K562 (cell line): ENCODE data around the gene USP48. TPM values are rescaled to one million over a fixed set of nuclear protein-coding genes. Genes with fewer than 3 reads are reported as not detected.
A peak's percentile ranks its signal among the peaks of the same experiment; 100 is the strongest.

Experiments
- ATAC-seq: fragments of 200-7000 bp; cut with Tn5 transposase; 3 replicates; pipeline ENCODE4 v1.9.1; 2020; ENCODE audit warnings: moderate library complexity
- BruUV-seq: library from RNA; stranded (reverse); fragments of 400-500 nt; replicated peaks from 2 replicates; lab custom pipeline; 2021; lab: Mats Ljungman, UMichigan
- CTCF ChIA-PET: fragments of 300-600 bp; formaldehyde crosslinking; extraction: SDS; loops from one replicate; lab custom pipeline; 2021; ENCODE audit warnings: low intra/inter-chr PET ratio; lab: Yijun Ruan, JAX
- POLR2A ChIA-PET: fragments of 300-600, 350-650 bp; sonication (Branson Sonifier 250); formaldehyde crosslinking; extraction: SDS; loops from one replicate; lab custom pipeline; 2021; ENCODE audit warnings: antibody characterized with exemption, inconsistent platforms; lab: Yijun Ruan, JAX
- DNase-seq, 4 experiments: peaks; one replicate each; pipeline versions ENCODE4 v3.0.0 to v3.0.0-alpha.2; 2011 to 2018; ENCODE audit warnings: low spot score in 3 of 4, mixed read lengths in 3 of 4; ENCODE audit errors: extremely low read depth in 1 of 4
- FAIRE-seq: peaks from 2 replicates; lab custom pipeline; 2011; peaks lifted over from hg19 to GRCh38; lab: Jason Lieb, UNC
- H2AFZ ChIP-seq: 2 replicates; pipeline ENCODE4 v1.6.0; 2011; ENCODE audit warnings: low read depth, low read length, control low read depth, inconsistent platforms
- H3K27ac ChIP-seq: fragments of 200-600 bp; 3 replicates; pipeline ENCODE4 v1.8.0; 2011; ENCODE audit warnings: low read depth, mild to moderate bottlenecking, control low read depth, inconsistent platforms, low read length, moderate library complexity, mixed read lengths; ENCODE audit errors: extremely low read depth
- H3K27me3 ChIP-seq, 2 experiments: fragments of 300-600 bp in 1 of 2; 2 replicates in 1 of 2; 3 replicates in 1 of 2; pipeline versions ENCODE4 v1.6.0 to v1.8.0; 2011; ENCODE audit warnings: inconsistent platforms in 2 of 2, low read length in 2 of 2, mild to moderate bottlenecking in 1 of 2, mixed read lengths in 1 of 2, moderate library complexity in 1 of 2; ENCODE audit not compliant: control insufficient read depth in 2 of 2, insufficient read depth in 2 of 2
- H3K36me3 ChIP-seq: fragments of 300-600 bp; 3 replicates; pipeline ENCODE4 v1.8.0; 2011; ENCODE audit warnings: mild to moderate bottlenecking, low read length, inconsistent platforms; ENCODE audit not compliant: control insufficient read depth, insufficient read depth
- H3K4me1 ChIP-seq, 2 experiments: fragments of 200-600 bp in 1 of 2; replicated peaks in 1 of 2; 2 replicates in 1 of 2; 3 replicates in 1 of 2; pipeline versions ENCODE4 v1.5.1 to v1.8.0; 2011; ENCODE audit warnings: inconsistent platforms in 2 of 2, low read length in 2 of 2, mild to moderate bottlenecking in 1 of 2, mixed read lengths in 1 of 2, moderate library complexity in 1 of 2; ENCODE audit not compliant: control insufficient read depth in 2 of 2, insufficient read depth in 2 of 2
- H3K4me2 ChIP-seq: 2 replicates; pipeline ENCODE4 v1.6.1; 2011; ENCODE audit warnings: low read length, control low read depth, inconsistent platforms, mixed read lengths; ENCODE audit not compliant: insufficient read depth
- H3K4me3 ChIP-seq: fragments of 200-600 bp; sonication (generic), shearing (Covaris generic); 2 replicates; pipeline ENCODE4 v1.5.1; 2016; ENCODE audit warnings: control low read depth, inconsistent platforms
- H3K79me2 ChIP-seq: fragments of 200-600 bp; 3 replicates; pipeline ENCODE4 v1.8.0; 2011; ENCODE audit warnings: low read length, inconsistent platforms; ENCODE audit not compliant: control insufficient read depth, insufficient read depth
- H3K9ac ChIP-seq, 2 experiments: 2 replicates each; pipeline versions ENCODE4 v1.6.0 to v1.6.1; 2011; ENCODE audit warnings: low read depth in 2 of 2, low read length in 2 of 2, control low read depth in 1 of 2, inconsistent platforms in 1 of 2, mild to moderate bottlenecking in 1 of 2, mixed read lengths in 1 of 2; ENCODE audit not compliant: insufficient read depth in 1 of 2
- H3K9me1 ChIP-seq: one replicate; pipeline ENCODE4 v1.6.0; 2011; ENCODE audit warnings: inconsistent platforms, mild to moderate bottlenecking, low read length, moderate library complexity; ENCODE audit not compliant: control insufficient read depth, insufficient read depth
- H3K9me3 ChIP-seq: replicated peaks from 2 replicates; pipeline ENCODE4 v1.5.1; 2011; ENCODE audit warnings: low read depth, low read length, inconsistent platforms; ENCODE audit not compliant: control insufficient read depth, insufficient read depth
- H4K20me1 ChIP-seq: replicated peaks from 2 replicates; pipeline ENCODE4 v1.6.1; 2011; ENCODE audit warnings: low read length, inconsistent platforms, mixed read lengths; ENCODE audit not compliant: control insufficient read depth, insufficient read depth
- ATF7 ChIP-seq: fragments of 450-650 bp; IDR thresholded peaks from 2 replicates; pipeline ENCODE4 v1.7.1; 2014; ENCODE audit warnings: mild to moderate bottlenecking, moderate library complexity
- CBX3 ChIP-seq, 2 experiments: IDR thresholded peaks; 1 replicate in 1 of 2; 2 replicates in 1 of 2; pipeline ENCODE4 v1.6.1; 2012; ENCODE audit warnings: inconsistent platforms in 2 of 2, low read length in 2 of 2, borderline replicate concordance in 1 of 2, control low read depth in 1 of 2
- CHD1 ChIP-seq: fragments of 200-600 bp; sonication (generic); IDR thresholded peaks from one replicate; pipeline ENCODE4 v1.6.1; 2012; ENCODE audit warnings: mild to moderate bottlenecking, moderate library complexity, low read length, inconsistent platforms
- HNRNPH1 ChIP-seq: fragments of 200-400 bp; formaldehyde crosslinking; optimal IDR thresholded peaks from 2 replicates; pipeline ENCODE3; 2017; ENCODE audit warnings: low read depth, mild to moderate bottlenecking, low read length, moderate library complexity
- IFI16 ChIP-seq: fragments of 250-450 bp; sonication (Bioruptor Pico); IDR thresholded peaks from 2 replicates; pipeline ENCODE4 v2.1.2; 2022; ENCODE audit warnings: mild to moderate bottlenecking, inconsistent platforms
- MXI1 ChIP-seq: IDR thresholded peaks from 2 replicates; pipeline ENCODE4 v1.6.1; 2011; ENCODE audit warnings: low read depth, mild to moderate bottlenecking, improper control_type of control experiment, low read length
- OTX1 ChIP-seq: fragments of 450-650 bp; formaldehyde crosslinking; IDR thresholded peaks from 2 replicates; pipeline ENCODE4 v1.4.0; 2022; ENCODE audit warnings: mild to moderate bottlenecking
- PRMT5 ChIP-seq: sonication (generic); formaldehyde crosslinking; IDR thresholded peaks from 2 replicates; pipeline ENCODE4 v1.5.0; 2020; ENCODE audit warnings: missing genetic modification reagents
- SIRT6 ChIP-seq: IDR thresholded peaks from one replicate; pipeline ENCODE4 v1.6.1; 2012; ENCODE audit warnings: low read depth, mild to moderate bottlenecking, control low read depth, inconsistent platforms, low read length, moderate library complexity
- SMARCA5 ChIP-seq: fragments of 450-650 bp; IDR thresholded peaks from 2 replicates; pipeline ENCODE4 v1.6.1; 2016
- SNRNP70 ChIP-seq: fragments of 200-400 bp; formaldehyde crosslinking; optimal IDR thresholded peaks from 2 replicates; pipeline ENCODE3; 2017; ENCODE audit warnings: low read depth, low read length
- TCF15 ChIP-seq: fragments of 250-450 bp; sonication (Bioruptor Pico); IDR thresholded peaks from 2 replicates; pipeline ENCODE4 v1.8.0; 2022; ENCODE audit warnings: moderate library complexity, mild to moderate bottlenecking, inconsistent platforms
- TCF3 ChIP-seq: sonication (generic); formaldehyde crosslinking; IDR thresholded peaks from 2 replicates; pipeline ENCODE4 v1.4.0; 2020; ENCODE audit warnings: mild to moderate bottlenecking, missing genetic modification reagents
- TCFL5 ChIP-seq: fragments of 250-450 bp; sonication (Bioruptor Pico); conservative IDR thresholded peaks from 2 replicates; pipeline ENCODE4 v1.6.1; 2021; ENCODE audit warnings: mild to moderate bottlenecking, moderate library complexity, matching md5 sums
- TEAD2 ChIP-seq: fragments of 450-650 bp; IDR thresholded peaks from 2 replicates; pipeline ENCODE4 v1.6.1; 2016; ENCODE audit warnings: missing genetic modification characterization, control low read depth, missing compliant biosample characterization
- TFAM ChIP-seq: fragments of 250-450 bp; sonication (Bioruptor Pico); conservative IDR thresholded peaks from 2 replicates; pipeline ENCODE4 v1.5.0; 2021; ENCODE audit warnings: mild to moderate bottlenecking, moderate library complexity
- ZNF280B ChIP-seq: fragments of 250-450 bp; sonication (Bioruptor Pico); IDR thresholded peaks from 2 replicates; pipeline ENCODE4 v1.5.1; 2021; ENCODE audit warnings: mild to moderate bottlenecking
- ZNF347 ChIP-seq: fragments of 450-650 bp; formaldehyde crosslinking; IDR thresholded peaks from 2 replicates; pipeline ENCODE4 v1.4.0; 2020; ENCODE audit warnings: low read depth, mild to moderate bottlenecking, moderate library complexity
- WGBS: fragments of 100-300 bp; shearing (Covaris generic); methylation state at CpG from one replicate; pipeline ENCODE4 v1.1.6; 2016; ENCODE audit warnings: low coverage, mixed read lengths; ENCODE audit not compliant: insufficient coverage; ENCODE audit errors: missing lambda C conversion rate; 5-methylcytosine and 5-hydroxymethylcytosine counted together
- in situ Hi-C: fragments of 300-500 bp; cut with MboI; formaldehyde crosslinking; loops from 4 replicates; pipeline ENCODE4 v1.15.0; 2018; ENCODE audit warnings: inconsistent platforms, mixed read lengths
- intact Hi-C: fragments of 100-400 bp; cut with micrococcal nuclease; formaldehyde crosslinking; loops from 2 replicates; pipeline ENCODE4 v1.14.2; 2022
- polyA plus RNA-seq, 8 experiments: library from polyadenylated mRNA; depleted of rRNA in 4 of 8; stranded (reverse) in 5 of 8; unstranded in 3 of 8; fragments of >200 nt; fragmentation: Nextera tagmentation in 2 of 8; fragmentation: Illumina TruSeq in 1 of 8; extraction: Ambion mirVana in 2 of 8; extraction: Trizol in 1 of 8; gene quantifications; 2 replicates each; pipeline versions ENCODE4 v1.2.1 to v1.2.3, GENCODE V29; 2011 to 2014; ENCODE audit warnings: inconsistent platforms in 1 of 8, missing spikeins in 1 of 8
- total RNA-seq, 7 experiments: library from RNA; depleted of rRNA in 6 of 7; stranded (reverse); fragments of >200 nt in 6 of 7; fragmentation: Illumina TruSeq in 2 of 7; extraction: Trizol in 2 of 7; gene quantifications; 2 replicates each; pipeline versions ENCODE4 v1.2.1 to v1.2.3, GENCODE V29; 2011 to 2021; ENCODE audit warnings: low replicate concordance in 1 of 7

The USP48 gene
- total and polyA plus RNA-seq, 9 of the 15 experiments (the other 6 are each of a cell fraction or from before 2014, with no cell fraction given): 23.3 to 123 (median 106) TPM

GRCh38 chr1:21641076-21641475 is 141.9 kb downstream of the USP48 start:
- no peak overlapping the region for H3K27ac ChIP-seq
- CTCF ChIA-PET: no interaction called here

GRCh38 chr1:21640653-21641052 is 142.3 kb downstream of the USP48 start:
- TF ChIP-seq CBX3 (IDR thresholded peaks at IDR 0.05; ENCODE audit: borderline replicate concordance in 1 of 2, low read length in 2 of 2) (no peak), CHD1 (no peak), ATF7 (no peak), OTX1 (CRISPR knock-in tag) (no peak), SNRNP70 (no peak), TEAD2 (tag) (no peak), ZNF280B (no peak), TCF3 (CRISPR knock-in tag) (no peak), TCF15 (CRISPR knock-in tag) (no peak), PRMT5 (CRISPR knock-in tag) (no peak), HNRNPH1 (no peak), SIRT6 (no peak), MXI1 (no peak), SMARCA5 (no peak)
- TF ChIP-seq, all 486 proteins: peak for 0
- H3K4me2 ChIP-seq: 0 out of 2 replicates have a peak overlapping the region, but pooled peaks have one; percentile 13
- H3K27me3 ChIP-seq: no peaks in the 10 kb centered on the region
- peak overlapping the region in 1 of 2 experiments; percentile 82; a peak in 2 of 4 replicates for H3K9ac ChIP-seq
- ATAC-seq: no peak
- FAIRE-seq: no peak
- no peaks in the 10 kb centered on the region; the same call in 1 of the 2 replicates for H4K20me1 ChIP-seq
- ChIA-PET CTCF (no interaction called here), POLR2A (interaction anchor here (0.6 to 4.8 kb wide), 3 partner anchors 10 to 29 kb away, joined by 3 to 23 read pairs (median 3); no protein-coding TSS in a partner anchor)
- intact Hi-C loops (no loop called here), in situ Hi-C loops (no loop called here)
- BruUV-seq: no TSS peak
- WGBS: 86% methylated on average over 6 of the region's 6 CpGs
- no peaks in the 10 kb centered on the region for H3K9me1 ChIP-seq
- H3K27ac ChIP-seq: peak overlapping the region; percentile 36; the same call in 1 of the 3 replicates
- H3K9me3 ChIP-seq: no peaks in the 10 kb centered on the region
- H2AFZ ChIP-seq: no peak overlapping the region
- no peak overlapping the region for H3K4me3 ChIP-seq
- H3K36me3 ChIP-seq: peaks cover 10% of the 10 kb centered on the region; the same call in 1 of the 3 replicates
- H3K4me1 ChIP-seq: peaks cover 25 to 40% of the 10 kb centered on the region in 2 experiments
- no peak for DNase-seq
- peaks cover 2% of the 10 kb centered on the region; the same call in 1 of the 3 replicates for H3K79me2 ChIP-seq

More at GRCh38 chr1:21641076-21641475, 141.9 kb downstream of the USP48 start:
- ATAC-seq (no peak), FAIRE-seq (no peak), DNase-seq (no peak)
- intact Hi-C loops (no loop called here), in situ Hi-C loops (no loop called here)
- TF ChIP-seq IFI16 (CRISPR knock-in tag) (no peak), ZNF347 (CRISPR knock-in tag) (no peak), TFAM (CRISPR knock-in tag) (no peak), TCFL5 (CRISPR knock-in tag) (no peak)
- Histone ChIP-seq H4K20me1 (peaks cover 3% of the 10 kb centered on the region; the same call in 1 of the 2 replicates), H3K27me3 (no peaks in the 10 kb centered on the region), H3K9me3 (no peaks in the 10 kb centered on the region), H3K4me1 (peaks cover 24 to 40% of the 10 kb centered on the region in 2 experiments), H3K4me2 (no peak overlapping the region), H3K36me3 (peaks cover 6% of the 10 kb centered on the region; the same call in 1 of the 3 replicates), H3K79me2 (peaks cover 2% of the 10 kb centered on the region; the same call in 1 of the 3 replicates), H3K4me3 (no peak overlapping the region), H3K9me1 (no peaks in the 10 kb centered on the region), H2AFZ (no peak overlapping the region), H3K9ac (peak overlapping the region in 1 of 2 experiments; percentile 8; a peak in 1 of 4 replicates)
- POLR2A ChIA-PET: interaction anchor here (0.6 to 4.8 kb wide), 3 partner anchors 10 to 29 kb away, joined by 3 to 23 read pairs (median 3); no protein-coding TSS in a partner anchor
- 68% methylated on average over 2 of the region's 2 CpGs for WGBS
- BruUV-seq: no TSS peak
